NOMO-1 treated with dmso at 0.1 percent for 144 hours (cell line): ENCODE measurements around the gene ATP6V0A1.

Source experiments
- DNase-seq: peaks from one replicate; lab custom pipeline; 2025; ENCODE audit not compliant: unreplicated experiment; lab: John Stamatoyannopoulos, UW

The ATP6V0A1 gene

DNA sequence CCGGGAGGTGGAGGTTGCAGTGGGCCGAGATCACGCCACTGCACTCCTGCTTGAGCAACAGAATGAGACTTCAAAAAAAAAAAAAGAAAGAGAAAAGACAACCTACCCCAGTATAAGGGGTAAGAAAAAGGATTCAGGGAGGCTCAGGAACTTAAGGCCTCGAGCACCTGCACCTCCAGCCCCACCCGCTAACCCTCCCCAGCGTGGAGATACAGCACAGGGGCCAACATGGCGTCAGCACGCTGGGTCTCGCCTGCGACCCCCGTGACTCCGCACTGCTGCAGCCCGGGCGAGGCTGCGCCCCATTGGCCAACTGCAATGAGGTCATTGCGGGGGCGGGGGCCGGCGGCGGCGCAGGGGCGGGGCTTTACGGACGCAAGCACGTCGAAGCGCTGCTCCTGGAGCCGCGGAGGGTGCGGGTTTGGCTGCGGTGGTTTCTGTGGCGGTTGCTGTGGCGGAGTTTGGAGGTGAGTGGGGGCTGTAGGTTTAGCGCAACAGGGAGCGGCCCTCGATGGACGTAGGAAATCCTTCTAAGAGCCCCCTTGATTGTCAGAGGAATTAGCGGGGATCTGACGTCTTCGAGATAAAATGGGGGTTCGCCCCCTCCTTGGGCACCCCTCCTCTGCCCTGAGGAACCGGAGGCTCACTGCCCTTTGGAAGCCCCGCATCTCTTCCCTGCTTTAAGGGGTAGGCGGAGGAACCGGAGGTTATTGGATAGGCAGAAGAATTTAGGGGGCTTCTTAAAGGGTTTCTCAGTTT, at the start of gene ATP6V0A1:
Gene ATP6V0A1, plus strand, starts transcription at position 382 of the 759 bp plus-strand sequence. CDS start 2,017 bp downstream, outside the sequence.
- peak; percentile 71 for DNase-seq

DNA sequence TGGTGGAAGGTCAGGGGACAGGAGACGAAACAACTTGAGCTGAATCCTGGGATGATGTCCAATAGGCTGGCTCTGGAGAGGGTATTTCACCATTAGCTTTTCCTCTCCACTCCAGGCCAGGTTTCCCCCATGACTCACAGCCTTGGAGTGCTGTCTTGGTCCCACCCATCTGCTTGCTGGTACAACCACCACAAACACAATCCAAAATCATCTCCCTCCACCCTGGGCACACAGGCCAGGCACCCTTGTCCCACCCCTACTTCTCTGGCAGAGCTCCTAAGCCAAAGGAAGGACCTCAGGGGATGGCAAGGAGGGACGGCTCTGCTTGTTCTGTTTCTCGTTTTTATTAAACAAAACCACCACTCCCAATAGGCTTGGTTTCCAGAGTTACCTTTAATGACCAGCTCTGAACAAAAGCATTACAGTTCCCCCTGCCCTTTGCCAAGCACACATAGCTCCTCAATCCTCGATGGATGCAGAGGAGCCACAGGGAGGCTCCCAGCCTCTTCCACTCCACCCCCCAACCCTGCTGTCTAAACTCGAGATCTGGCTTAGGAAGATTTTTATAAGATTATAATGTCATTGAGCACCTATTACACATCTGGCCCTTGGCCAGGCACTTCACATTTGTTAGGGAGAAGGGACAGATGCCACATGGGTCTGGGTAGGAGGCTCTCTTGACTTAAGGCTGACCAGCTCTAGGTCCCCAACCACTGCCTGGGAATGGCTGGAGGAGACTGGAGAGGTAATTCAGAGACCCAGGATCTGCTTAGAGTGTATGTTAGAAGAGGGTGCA, 49.0 kb upstream of the ATP6V0A1 start:
- DNase-seq = no peak

DNA sequence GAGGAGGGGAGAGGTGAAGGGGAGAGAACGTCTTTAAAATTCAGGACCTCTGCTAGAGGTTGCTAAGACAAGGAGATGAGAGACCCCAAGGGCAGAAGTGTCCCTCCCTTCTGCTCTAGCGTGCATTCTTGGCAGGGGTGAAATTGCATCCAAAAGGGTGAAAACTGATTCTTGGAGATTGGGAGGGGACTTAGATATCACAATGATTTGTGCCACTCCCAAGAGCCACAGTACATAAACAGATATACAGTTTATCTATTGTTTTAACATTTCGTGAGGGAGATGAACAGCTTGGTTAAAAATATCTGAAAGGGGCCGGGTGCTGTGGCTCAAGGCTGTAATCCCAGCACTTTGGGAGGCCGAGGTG, 48.4 kb upstream of the ATP6V0A1 start:
- DNase-seq = no peak

DNA sequence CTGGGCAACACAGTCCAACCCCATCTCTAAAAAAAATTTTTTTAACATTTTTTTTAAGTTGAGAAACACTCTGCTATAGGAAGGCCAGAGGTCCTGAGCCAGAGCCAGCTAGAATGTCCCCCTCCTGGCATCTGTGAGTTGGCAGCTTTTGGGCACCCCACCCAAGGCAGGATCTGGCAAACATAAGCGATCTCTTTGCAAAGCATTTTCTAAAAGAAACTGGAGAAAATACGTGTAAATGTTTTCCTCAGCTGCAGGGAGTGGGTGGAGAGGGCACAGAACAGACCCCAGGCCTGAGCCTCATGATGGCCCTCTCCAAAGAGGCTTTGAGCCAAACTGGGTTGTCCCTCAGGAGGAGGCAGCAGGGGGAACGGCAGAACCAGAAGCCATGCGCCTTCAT, 47.3 kb upstream of the ATP6V0A1 start:
- DNase-seq = no peak

DNA sequence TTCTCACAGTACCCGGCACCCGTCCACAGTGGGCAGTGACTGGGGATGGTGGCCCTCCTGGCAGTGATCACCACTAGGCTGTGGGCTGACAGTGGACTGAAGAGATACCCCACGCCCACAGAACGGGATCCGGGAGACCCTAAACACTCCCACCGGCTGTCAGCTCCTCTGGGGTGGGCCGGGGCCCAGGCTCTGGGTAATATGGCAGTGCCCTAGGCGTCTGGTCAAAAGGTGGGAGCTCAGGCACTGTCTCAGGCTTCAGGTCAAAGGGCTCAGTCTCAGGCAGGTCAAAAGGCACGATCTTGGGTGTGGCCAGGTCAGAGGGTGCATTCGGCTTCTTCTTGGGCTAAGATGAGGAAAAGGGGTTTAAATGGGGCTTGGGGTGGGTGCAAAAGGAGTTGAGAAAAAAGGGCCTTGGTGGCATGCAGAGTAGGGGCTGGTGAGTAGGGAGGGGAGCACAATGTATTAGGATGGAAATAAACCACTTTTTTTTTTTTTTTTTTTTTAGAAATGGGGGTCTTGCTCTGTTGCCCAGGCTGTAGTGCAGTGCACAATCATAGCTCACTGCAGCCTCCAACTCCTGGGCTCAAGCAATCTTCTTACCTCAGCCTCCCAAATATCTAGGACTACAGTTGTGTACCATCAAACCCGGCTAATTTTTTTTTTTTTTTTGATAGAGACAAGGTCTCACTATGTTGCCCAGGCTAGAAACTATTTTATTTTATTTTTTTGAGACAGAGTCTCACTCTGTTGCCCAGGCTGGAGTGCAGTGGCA, 46.6 kb upstream of the ATP6V0A1 start:
- DNase-seq = no peak

DNA sequence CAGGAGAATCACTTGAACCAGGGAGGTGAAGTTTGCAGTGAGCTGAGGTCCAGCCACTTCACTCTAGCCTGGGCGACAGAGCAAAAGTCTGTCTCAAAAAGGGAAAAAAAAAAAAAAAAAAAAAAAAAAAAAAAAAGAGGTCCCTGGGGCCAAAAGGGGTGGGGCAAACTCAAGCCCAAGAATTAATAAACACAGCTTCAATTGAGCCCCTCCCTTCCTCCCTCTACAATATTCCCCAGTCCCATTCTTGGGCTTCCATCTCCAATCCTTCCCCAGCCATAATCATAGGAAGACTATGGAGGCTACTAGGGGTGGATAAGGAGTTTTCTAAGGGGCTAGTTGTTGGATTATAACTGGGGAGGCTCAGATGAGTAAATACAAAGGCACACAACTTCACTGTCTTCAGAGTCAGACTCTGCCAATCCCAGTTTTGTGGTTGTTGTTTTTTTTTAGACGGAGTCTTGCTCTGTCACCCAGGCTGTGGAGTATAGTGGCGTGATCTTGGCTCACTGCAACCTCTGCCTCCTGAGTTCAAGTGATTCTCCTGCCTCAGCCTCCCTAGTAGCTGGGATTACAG, 45.1 kb upstream of the ATP6V0A1 start:
- DNase-seq = no peak

DNA sequence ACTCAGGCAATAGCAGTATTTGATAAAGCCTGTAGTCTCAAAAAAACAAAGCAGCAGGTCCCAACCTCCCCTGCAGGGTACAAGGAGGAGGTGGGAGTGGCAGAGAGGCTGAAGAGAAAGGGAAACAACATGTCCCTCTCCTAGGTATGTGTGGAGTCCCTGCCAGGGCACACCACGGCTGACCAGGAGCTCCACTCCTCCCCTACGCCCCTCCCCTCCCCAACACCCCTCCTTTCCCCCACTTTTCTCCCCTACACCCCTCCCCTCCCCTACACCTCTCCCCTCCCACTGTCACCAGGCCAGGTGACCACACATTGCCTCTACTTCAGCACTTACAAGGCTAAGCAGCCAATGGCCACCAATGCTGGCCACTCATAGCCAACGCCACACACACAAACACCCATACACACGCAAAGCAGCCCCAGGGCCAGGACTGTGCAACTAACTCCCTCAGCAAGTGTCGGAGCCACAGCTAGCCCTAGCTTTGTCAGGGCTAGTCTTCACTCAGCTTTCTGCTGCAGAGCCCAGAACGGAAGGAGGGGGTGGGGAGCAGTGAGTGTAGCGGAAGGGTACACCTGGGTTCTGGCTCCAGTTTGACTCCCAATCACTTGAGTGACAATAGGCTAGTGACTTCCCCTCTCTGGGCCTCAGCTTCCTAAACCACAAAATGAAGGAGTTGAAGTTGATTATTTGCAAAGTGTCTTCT, 43.8 kb upstream of the ATP6V0A1 start:
- DNase-seq = peak; percentile 35

DNA sequence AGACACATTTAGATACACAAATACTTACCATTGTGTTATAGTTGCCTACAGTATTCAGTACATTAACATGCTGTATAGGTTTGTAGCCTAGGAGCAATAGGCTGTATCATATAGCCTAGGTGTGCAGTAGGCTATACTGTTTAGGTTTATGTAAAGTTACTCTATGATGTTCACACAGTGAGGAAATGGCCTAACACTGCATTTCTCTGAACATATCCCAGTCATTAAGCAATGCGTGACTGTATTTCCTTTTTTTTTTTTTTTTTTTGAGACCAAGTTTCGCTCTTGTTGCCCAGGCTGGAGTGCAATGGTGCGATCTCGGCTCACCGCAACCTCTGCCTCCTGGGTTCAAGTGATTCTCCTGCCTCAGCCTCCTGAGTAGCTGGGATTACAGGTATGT, 40.7 kb upstream of the ATP6V0A1 start:
- peak; percentile 67 for DNase-seq

DNA sequence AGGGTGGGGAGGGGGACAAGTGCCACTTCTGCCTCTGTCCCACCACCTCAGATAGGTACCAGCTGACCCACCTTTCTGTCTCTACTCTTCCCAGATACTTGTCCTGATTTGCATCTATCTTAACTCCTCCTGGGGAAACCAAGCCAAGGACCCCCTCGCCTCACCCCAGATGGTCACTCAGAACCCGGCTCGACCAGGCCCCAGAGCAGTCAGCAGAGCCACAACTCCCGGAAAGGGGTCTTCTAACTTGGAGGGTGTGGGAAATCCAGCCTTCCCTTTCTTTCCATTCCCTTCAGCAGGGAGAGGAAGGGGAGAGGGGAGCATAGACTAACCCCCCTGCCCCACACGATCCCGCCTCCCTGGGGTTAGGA, 37.6 kb upstream of the ATP6V0A1 start:
- DNase-seq = no peak

DNA sequence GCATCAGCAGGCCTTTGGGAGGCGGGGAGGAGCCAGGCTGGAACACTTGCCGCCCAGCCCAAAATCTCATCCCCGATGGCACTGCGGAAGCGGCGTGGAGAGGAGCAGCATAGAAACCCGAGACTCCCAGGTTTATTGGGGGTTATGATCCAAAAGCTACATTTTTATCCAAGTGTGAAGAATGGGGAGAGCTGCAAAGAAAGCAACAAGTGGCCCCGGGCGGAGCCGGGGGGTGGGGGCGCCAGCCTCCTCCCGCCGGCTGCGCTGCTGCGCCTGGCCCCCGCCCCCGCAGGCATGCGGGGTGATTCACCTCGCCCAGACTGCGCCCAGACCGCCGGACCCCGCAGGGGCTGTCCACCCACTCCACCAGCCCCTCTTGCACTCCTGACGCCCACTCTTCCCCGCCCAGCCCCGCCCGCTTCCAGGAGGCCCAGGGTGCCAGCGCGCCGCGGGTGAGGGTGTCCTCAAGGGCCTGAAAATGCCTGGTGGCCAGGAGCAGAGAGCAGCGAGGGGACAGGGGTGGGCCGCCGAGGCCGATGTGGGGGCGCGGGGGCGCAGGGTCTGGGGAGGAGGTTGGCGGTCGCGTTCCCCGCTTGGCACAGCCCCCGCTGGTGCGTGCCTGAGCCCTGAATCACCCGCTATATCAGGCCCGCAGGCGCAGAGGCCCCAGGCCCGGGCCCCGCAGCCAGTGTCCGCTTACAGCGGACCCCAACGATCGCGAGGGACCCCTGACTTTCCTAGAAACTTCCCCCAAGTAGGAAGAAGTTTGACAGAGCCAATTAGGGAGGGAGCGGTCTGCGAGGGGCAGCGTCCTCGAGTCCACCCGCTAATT, 37.0 kb upstream of the ATP6V0A1 start:
- DNase-seq = no peak

DNA sequence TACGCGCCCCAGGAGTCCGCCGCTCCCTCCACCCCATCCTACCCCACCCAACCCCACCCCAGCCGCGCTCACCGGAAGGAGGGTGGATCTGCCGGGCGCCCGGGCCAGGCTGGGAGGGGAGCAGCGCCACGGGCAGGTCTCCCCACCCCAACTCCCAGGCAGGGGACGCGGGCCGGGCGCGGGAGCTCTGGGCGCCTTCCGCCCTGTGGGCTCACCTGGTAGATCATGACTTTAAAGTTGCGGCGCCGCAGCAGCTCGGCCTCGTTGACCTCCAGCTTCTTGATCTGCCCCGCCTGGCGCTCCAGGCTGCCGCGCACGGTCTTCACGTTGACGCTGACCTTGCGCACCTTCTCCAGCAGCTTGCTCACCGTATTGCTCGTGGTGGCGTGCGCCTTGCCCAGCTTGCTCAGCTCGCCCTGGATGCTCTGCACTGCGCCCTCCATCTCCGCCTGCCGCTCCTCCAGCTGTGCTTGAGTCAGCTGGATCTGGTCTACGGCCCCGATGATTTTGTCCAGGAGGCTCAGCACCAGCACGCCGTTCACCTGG, 36.2 kb upstream of the ATP6V0A1 start:
- no peak for DNase-seq

DNA sequence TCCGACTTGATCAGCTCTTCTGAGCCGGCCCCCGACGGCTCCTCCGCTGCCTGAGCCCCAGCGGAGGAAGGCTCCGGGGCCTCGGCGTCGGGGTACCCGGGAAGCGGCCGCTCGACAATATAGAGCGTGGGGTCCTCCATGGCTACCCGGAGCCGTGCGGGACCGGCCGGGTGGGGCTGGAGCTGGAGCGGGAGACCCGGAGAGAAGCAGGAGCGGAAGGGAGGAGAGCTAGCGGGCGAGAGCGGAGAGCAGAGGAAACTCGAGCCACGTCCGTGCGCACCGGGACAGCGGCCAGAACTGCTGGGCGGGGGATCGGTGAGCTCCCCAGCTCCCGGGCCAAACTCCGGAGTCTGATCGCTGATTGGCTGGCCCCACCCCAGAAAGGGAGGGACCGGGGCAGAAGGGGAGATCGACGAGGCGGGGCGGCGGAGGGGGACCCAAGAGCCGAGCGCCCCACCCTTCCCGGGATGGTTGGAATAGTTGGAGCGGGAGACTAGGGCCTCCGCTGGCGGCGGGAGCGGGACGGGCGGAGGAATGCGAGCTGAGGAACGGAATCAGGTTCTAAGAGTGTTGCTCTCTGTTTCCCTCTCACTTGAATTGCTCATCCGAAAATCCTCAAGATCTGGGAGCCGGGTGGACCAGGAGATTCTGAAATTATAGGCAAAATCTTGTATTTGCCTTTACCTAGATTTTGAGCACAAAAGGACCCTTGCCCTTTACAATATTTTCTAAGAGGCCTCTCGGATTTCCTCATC, 35.5 kb upstream of the ATP6V0A1 start, which contains the start of gene CAVIN1:
Gene CAVIN1, minus strand, starts transcription at position 299 of the 755 bp plus-strand sequence. Its CDS starts 159 bp downstream, at position 140.
- no peak for DNase-seq

DNA sequence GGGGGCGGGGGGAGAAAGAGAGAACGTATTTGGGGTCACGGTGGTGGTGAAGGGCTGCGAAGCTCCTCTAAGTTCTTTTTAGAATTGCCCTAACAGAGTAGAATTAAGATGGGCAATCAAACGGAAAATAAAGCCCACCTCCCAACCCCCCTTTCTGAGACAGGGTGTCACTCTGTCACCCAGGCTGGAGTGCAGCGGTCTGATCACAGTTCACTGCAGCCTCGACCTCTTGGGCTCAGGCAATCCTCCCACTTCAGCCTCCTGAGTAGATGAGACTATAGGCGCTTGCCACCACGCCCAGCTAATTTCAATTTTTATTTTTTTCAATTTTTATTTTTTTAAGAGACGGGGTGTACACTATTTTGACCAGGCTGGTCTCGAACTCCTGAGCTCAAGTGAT, 34.9 kb upstream of the ATP6V0A1 start:
- no peak for DNase-seq

DNA sequence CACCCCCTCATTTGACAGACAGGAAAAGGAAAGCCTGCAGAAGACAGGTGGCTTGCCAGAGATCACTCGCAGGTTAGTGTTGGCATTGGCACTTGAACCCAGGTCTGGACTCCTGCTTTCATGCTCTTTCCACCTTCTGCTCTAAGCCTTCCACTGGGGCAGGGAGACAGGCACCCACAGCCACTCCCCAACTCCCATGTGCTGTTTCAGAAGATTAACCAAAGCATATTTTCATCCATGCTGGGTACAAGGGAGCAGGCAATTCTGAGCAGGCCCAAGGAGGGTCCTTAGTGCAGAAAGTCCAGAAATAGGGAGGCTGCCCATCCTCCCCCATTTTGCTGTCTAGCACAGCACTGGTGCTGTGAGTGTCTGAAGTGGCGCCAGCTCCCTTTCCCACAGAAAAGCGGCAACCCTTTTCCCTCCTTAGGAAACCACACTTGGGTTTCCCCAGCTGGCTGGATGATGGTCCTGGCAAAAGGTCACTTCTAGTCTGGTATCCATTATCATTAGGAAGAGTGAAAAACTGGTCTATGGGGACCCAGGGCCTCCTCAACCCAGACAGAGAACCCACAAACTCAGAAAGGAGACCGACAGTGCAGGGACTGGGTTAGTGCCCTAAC, 33.6 kb upstream of the ATP6V0A1 start:
- DNase-seq = no peak

DNA sequence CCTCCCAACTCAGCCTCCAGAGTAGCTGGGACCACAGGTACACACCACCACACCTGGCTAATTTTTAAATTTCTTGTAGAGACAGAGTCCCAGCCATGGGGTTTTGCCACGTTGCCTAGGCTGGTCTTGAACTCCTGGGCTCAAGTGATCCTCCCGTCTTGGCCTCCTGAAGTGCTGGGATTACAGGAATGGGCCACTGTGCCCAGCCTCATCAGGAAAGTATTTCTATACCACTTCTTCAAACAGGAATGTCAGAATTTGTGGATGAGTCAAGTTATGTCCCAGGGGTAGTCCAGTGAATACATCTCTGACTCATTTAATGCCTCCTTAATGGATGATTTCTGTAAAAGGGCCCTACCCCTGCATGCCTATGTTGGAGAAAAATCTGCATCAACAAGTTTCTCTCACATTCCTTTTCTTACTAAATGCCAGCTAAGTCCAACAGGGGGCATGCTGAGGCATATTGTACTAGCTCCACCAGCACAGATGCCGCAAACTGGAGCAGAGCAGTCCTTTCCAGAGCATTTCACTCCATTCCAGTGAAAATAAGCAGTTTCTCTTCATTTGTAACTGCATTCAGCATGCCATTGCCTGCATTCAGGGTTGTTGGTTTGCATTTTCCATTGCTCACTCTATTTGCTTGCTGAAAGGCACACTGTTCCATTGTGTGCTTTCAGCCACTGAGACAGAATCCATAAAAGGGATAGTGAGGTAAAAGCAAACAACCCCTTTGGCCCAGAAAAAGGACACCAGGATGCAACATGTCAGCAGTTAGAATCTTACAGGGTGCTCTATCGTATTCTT, 30.3 kb upstream of the ATP6V0A1 start:
- DNase-seq = no peak

DNA sequence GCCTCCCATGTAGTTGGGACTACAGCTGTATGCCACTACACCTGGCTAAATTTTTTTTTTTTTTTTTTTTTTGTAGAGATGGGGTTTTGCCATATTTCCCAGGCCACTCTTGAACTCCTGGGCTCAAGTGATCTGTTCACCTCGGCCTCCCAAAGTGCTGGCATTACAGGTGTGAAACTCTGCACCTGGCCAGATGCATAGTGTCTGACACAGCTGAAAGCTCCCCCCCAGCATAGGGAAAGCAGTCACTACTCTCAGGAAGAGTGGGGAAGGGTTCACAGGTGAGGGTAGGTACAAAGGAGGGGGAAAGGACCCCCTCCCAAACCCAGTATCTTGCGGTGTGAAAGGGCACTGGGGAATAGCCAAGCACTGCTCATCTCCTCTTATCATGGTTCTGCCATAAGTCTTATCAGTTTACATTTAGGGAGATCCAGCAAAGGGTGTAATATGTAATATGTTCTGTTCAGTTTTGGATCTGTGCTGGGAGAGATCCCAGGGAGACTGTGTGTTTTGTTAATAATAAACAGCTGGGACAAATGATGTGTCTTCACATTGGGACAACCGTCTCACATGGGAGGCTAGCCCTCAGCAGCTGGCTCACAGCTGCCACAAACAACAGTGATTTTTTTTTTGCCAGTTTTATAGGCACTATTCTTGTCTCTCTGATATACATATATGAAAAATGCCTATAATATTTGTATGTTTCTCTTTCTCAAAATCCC, 28.8 kb upstream of the ATP6V0A1 start:
- no peak for DNase-seq

DNA sequence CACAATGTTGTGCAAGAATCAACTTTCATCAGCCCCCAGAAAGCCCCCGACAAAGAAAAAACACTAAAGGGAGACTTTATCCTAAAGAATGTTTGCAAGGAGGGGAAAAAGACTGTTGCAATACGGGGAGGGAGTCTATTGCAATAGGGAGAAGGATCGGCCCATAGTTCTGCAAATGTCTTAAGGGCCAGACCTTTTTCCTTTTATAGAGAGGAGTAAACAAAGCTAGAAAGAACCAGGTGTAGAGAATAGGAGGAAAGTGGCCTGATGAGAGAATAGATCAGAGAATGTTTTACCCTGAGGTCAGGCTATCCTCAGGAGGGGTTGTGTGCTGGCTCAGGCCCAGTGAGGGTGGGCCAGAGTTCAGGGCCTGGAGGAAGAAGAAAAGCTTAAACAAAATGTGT, 26.9 kb upstream of the ATP6V0A1 start:
- DNase-seq = no peak
